GM18870 (cell line): ENCODE measurements around the gene ZBTB25.

Experiments used
- ATAC-seq: cut with Tn5 transposase; IDR thresholded peaks from one replicate; pipeline ENCODE4 v1.9.1; 2021; ENCODE audit warnings: moderate library complexity; ENCODE audit not compliant: unreplicated experiment

ZBTB25 gene

DNA sequence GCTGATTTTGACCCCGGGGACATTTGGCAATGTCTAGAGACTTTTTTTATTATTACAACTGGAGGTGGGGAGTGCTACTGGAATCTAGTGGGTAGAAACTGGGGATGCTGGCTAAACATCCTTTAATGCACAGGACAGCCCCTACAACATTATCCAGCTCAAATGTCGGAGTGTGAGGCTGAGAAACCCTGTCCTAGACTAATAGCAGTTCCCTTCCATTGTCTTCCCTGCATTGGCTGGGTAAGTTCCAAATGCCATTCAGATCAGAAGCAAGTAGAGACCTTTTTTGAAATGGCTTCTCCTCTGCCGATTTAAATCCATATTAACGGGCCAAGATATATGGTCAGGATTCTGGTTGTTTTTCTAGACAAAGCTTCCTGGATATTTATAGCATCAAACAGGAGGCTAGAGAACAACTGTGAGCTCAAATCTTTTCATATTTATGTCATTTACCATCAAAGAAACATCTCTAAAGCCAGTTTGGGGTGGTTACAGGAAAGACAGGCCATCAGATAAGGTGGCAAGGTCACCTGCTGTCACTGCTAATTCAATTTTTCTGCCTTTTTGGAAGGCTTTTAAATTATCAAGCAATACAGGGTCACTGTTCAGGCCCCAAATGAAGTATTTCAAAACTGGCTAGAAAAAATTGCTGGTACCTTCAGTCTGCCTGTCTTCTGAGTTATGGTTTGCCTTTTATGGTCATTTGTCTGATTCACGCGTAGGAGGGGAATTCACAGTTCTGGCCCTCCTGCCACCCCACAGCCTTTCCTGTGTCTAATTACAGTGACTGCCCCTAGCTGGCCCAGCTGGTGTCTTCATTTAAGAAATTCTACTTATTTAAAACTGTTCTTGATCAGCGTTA lies 58.4 kb downstream of the ZBTB25 start:
- peak; percentile 92 for ATAC-seq

DNA sequence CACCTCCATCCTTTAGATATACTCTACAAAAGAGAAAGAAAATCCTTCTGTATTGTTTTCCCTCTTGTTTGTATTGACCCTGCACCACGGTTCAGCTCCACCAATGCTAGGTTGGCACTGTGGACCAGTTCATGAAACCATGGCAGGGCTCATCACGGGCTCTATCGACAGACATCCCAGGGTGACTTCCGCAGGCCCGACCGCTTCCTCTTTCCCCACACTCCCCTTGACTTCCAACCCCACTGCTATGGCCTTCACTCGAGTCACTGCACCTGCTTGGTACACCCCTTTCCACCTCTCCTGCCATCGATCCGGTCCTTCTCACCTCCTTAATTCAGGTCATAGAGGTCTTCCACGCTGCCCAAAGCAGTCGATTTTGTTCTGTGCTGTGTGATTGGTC lies 59.5 kb downstream of the ZBTB25 start:
- ATAC-seq: no peak

DNA sequence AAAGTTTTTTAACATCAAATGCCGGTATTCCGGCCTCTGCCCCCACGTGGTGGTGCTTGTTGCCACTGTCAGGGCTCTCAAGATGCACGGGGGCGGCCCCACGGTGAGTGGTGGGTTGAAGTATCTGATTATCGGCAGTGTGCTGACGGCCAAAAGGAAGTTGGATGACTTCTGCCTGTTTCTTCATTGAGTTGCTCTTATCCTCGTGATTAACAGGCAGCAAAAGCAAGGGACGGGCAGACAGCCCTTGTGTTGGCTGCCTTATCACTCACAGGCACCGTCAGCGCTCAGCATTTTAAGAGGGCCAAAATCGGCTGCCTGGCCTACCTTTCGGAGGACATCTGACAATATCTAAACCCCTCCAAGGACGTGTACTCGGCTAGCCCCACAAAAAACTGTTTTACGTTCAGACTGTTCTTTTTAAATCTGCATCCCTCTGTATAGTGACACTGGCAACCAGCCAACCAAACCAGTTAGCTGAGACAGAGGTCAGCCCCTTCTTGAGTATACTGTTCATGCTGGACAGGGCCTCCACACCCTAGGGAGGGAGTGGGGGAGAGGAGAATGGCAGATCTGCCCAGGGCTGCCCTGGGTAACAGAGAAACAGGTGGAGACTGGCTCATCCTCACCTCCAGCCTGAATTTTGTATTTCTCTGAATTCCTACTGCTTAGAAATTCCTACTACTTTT lies 61.2 kb downstream of the ZBTB25 start:
- no peak for ATAC-seq

DNA sequence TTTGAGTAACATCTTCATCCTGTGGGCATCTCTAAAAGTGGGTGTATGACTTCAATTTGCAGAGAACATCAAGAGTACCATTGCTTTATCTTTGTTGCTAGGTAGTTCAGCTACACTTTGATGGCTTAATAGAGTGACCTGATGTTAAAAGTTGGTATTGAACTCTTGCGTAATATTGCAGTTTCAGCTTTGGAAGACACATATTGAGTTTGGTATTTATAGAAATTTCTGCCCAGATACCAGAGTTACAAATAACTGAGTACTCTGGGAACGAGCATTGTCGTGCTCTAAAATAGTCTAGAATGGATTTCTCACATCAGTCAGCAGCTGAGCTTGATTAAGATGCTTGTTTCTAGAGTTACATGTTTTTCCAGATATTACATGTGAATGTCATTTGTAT lies 63.1 kb downstream of the ZBTB25 start:
- no peak for ATAC-seq

DNA sequence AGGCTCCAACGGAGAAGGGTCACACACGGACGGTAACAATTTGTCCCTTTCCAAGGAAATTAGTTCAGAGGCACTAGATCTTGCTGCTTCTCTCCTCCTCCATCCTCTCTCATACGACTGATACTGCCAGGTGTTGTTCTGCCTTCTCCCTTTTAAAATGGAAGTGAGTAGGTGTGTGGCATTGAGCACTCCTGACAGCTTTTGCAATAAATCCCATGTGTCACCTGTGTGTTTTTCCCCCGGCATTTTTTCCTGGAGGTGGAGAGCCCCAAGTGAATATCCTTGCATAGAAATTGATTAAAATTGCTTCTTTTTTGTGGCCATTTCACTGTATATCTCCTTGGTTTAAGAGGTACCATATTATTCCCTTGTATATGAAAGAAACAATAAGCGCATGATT lies 64.5 kb downstream of the ZBTB25 start:
- ATAC-seq: no peak

DNA sequence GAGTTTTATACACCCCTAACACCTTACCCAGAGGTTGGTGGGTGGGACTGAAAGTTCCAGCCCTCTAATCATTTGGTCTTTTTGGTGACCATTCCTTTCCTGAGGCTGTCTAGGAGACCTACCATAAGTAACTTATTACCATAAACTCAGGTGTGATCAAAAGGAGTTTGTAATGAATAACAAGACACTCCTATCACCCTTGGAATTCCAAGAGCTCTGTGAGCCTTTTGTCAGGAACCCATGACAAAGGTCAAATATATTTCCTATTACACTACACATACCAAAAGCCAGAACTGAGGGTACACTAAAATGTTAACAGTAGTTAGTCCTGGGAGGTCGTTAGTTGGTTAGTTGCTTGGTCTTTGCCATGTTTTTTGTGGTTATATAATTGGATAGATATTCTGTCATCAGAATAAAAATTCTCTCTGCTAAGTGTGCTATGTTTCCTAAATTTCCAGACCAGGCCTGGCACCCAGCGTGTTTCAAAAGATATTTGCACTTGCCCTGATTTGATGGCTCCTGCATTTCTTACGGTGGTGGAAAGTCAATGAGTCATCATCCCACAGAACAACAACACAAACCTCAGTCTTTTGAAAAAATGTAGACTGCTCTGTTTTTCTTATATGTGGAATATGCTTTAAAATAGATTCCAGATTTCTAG lies 65.3 kb downstream of the ZBTB25 start:
- ATAC-seq: no peak

DNA sequence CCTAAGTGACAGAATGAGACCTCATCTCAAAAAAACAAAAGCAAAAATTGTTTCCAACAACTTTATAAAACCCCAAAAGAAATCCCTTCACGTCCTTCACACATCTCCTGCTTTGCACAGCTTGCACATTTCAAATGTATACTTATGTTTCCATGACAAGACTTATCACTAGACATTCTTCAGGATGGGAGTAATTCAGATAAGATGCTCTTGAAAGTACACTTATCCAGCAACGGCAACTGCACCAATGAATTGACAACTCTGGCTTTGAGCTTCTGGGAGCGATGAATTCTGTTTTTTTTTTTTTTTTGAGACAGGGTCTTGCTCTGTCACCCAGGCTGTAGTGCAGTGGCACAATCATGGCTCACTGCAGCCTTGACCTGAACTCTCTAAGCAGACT lies 69.1 kb downstream of the ZBTB25 start:
- ATAC-seq: no peak

DNA sequence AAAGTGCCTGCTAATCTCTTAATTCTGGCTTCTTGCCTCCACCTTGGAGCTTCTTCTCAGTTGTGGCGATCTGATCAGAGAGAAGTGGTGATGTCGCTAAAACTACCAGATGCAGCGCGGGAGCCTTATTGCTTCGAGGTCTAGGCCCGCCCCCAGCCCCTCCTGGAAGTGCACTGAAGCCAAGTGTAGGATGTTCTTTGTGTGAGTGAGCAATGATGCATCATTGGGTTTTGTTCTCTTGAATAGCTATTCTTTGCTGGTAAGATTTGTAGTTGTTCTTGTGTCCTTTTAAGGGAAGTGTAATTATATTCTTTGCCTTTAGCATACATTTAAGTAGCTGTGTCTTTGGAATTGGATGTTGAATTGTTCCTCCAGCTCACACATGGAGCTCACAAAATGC lies 79.7 kb downstream of the ZBTB25 start:
- ATAC-seq: no peak

DNA sequence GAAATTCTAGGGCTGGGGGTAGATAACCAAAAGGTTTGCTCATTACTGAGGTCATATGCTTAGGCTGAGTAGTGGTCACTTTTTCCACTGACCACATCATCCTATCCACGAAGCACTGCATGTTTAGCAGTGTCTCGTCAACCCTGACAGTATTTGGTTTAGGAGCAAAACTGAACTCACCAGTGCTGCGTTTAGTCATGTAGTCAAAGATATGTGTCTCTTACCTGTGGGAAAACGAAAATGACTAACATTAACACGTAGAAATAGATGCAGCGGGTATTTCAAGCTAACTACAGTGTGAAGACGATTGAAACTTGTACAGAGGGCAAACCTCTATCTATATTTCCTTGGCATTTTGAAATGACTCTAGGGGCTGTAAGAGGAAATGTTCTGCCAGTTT lies 80.9 kb downstream of the ZBTB25 start:
- no peak for ATAC-seq

DNA sequence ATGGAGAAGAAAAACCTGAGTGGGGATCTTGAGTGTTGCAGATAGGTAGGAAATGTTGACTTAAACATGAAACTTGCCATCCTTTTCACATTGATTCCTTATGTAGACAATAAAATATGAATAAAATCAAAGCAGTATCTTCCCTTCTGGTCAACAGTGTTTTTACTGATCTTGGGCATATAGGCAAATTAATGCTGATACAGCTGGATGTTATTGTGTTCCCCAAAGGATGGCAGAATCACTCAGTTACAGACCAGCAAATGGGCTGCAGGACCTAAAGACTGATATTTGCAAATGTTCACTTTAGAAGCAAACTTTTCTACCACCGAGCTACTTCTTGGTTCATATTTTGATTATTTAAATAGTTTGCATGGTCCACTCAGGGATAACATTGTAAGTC lies 81.6 kb downstream of the ZBTB25 start:
- no peak for ATAC-seq

DNA sequence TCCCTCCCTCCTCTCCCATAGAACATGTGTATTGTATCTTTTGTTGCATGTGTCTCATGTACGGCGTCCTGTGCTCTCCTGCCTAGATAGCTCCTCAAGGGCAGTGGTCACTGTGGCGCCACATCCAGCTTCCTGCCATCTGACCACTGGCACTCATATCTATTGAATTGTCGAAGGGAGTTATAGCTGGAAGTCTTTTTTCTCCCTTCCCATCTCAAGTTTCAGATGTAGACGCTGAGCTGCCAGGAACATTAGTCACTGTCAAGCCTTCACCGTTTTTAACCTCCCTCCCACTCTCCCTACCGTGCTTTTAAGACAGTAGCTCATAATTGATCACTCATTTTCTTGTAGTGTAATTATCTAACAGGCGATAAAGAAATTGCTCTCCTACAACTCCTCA lies 82.5 kb downstream of the ZBTB25 start:
- no peak for ATAC-seq

DNA sequence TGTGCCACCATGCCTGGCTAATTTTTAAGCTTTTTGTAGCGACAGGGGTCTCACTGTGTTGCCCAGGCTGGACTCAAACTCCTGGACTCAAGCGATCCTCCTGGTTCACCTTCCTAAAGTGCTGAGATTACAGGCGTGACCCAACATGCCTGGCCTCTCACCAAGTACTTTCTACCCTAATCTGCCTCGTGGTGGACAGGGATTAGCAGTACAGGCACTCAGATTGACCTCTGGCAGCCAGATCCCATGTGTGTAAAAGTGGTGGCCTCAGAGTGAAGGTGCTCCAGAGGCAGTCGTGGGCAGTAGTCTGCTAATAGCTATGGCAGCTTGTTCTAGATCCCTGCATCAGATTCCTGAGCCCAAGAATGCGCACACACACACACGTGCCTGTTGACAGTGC lies 84.6 kb downstream of the ZBTB25 start:
- ATAC-seq: no peak

DNA sequence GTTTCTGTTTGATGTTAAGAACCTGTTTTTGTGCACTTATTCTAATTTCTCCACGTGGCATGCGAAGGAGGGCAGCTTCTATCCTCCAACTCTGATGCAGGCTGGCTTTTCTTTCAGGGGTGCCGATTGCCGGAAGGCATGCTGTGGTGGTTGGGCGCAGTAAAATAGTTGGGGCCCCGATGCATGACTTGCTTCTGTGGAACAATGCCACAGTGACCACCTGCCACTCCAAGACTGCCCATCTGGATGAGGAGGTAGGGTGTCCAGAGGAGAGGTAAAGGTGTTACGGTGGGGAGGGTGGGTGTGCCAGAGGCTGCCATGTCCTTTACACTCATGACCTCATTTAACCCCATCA lies 85.9 kb downstream of the ZBTB25 start:
- no peak for ATAC-seq

DNA sequence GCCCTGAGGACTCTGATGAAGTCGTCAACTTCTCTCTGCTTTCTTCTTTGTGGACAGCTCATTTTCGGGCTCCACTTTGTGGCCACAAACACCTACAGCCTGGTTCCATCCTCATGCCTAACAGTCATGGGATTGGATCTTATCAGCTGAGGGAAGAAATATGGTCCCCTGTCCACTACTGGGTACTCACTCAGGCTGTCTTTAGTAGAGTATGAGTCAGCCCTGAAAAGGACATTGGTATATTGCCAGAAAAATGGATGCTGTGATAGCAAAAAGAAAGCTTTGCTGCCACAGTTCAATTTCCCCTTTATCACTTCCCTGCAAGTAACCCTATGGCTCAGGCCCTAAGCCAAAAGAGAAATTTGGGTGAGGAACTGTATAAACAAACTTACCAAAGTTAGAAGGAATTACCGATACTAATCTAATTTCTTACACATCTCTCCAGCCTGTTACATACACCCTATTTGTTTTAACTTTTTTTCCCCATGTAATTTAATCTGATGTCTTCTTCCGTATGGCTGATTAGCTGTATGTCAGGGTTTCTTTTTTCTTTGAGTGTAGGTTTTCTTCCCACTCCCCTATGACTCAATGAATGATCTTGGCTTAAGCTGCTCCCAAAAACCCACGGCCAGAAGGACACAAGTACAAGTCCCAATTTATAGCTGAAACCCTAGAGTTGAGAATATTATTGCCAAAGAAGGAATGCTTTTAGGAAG lies 86.4 kb downstream of the ZBTB25 start:
- no peak for ATAC-seq

DNA sequence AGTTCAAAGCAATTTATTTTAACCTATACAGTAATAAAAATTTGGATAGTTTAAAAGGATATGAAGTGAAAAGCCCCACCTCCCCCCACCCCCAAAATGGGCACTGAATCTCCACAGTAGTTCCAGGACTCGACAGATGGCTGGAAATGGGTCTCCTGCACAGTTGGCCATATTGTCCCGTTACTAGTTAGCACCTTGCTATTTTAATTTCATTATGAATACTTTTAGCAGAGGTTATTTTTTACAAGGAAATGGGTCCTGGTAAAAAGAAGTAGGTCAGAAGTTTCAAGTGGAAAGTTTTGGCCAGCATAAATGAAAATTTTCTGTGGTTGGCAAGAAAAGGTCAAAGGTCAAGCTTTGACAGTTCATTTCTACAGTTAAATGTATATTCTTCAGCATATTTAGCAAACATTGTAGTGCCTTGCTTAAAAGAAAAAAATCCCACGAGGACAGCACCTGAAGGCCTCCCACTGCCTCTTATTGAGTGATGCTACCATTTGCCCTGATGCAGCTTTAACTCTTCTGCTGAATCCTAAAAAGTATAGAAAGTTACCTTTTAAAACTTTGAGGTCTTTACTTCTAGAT lies 87.2 kb downstream of the ZBTB25 start:
- ATAC-seq: no peak

DNA sequence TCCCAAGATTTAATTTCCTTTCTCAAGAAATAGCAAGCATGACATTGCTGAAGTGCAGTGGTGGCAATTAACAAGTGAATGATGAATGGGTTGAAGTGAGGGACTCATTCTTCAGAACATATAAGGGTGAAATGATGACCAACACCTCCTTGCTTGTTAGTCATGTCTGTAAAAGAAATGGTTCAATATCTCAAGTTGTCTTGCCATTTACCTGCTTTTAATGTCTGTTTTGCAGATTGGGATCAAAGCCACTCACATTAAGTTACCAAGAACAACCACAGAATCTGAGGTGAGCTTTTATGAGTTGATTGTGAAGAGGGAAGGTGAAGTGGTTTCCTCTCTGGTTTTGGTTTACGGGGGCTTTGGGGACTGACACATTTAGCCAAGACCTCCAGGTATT lies 91.4 kb downstream of the ZBTB25 start:
- ATAC-seq: no peak

DNA sequence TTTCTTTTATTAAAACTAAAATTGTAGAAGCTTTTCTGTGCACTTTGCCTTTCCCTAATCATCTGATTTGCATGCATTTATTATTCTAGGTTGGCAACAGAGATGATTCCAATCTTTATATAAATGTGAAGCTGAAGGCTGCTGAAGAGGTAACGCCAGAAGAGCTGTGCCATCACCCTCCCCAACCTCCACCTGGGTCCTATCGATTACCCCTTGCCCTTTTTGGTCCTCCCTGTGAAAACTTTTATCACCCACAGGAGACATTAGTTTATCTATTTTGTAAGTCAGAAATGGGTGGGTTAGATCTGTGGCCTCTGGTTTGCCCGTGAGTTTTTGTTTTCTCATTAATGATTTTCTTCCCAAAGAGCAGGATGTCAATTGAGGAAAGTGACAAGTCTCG lies 92.6 kb downstream of the ZBTB25 start:
- no peak for ATAC-seq

DNA sequence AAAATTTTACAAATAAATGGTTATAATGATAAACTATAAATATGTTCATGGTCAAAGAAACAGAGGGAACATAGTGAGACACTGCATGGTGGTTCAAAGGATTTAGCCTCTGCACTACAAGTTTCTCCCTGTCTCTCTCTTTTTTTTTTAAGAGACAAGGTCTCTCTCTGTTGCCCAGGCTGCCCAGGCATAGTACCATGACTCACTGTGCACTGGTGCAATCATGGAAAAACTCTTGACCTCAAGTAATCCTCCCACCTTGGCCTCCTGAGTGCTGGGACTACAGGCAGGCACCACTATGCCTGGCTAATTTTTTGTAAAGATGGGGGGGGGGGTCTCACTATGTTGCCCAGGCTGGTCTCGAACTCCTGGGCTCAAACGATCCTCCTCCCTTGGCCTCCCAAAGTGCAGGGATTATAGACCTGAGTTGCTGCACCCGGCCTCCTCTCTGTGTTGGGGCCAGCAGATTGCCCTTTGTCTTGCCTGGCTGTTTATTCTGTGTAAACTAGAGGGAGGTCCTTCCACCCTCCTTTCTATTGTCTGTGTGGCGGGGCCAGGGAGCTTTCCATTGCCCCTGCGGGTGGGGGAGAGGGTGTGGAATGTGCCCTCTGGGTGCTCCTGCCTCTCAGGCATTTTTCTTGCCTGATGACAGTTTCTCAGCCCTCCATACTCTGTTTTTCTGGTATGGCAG lies 93.4 kb downstream of the ZBTB25 start:
- ATAC-seq: no peak

DNA sequence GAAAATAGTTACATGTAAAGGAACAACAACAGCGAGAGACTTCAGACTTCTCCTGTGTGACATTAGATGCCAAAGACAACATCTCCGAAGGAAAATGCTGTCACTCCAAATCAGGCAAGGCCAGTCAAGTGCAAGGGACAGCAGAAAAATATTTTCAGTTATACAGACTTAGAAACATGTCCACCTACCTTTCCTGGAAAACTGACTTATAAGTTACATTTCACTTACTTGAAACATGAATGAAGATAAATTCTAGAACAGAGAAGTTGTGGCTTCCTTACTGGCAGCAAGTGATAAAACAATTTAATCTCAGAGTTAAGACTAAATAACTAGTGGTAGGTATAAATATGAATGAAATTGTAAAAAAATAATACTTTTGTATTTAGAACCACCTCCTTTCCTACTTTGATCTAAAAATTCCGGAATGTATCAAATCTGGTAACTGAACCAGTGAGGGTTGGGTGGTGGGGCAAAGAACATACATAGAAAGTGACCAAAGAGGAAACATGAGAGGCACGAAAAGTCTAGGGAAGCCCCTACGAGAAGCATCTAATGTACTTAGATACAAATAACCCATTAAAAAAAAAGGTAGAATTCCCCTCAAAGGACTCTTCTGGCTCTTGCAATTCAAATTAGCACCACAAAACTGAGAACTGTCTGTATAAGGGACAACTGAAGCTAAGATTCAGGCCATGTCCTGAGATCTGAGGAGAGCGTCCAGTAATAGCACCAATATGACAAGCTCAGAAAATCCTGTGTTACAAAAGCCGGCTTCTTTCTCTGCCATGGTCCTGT lies 94.3 kb downstream of the ZBTB25 start:
- peak; percentile 67 for ATAC-seq

DNA sequence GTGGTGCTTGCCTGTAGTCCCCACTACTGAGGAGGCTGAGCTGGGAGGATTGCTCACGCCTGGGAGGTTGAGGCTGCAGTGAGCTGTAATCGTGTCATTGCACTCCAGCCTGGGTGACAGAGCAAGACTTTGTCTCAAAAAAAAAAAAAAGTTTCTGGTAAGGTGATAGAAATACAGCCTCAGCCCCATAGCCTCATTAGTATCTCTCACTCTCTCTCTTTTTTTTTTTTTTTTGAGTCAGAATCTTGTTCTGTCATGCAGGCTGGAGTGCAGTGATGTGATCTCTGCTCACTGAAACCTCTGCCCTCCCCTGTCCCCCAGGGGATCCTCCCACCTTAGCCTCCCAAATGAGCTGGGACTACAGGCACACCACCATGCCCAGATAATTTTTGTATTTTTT lies 96.3 kb downstream of the ZBTB25 start:
- ATAC-seq: peak; percentile 46
